ENCODE data around the gene SUSD4.

The SUSD4 gene

DNA sequence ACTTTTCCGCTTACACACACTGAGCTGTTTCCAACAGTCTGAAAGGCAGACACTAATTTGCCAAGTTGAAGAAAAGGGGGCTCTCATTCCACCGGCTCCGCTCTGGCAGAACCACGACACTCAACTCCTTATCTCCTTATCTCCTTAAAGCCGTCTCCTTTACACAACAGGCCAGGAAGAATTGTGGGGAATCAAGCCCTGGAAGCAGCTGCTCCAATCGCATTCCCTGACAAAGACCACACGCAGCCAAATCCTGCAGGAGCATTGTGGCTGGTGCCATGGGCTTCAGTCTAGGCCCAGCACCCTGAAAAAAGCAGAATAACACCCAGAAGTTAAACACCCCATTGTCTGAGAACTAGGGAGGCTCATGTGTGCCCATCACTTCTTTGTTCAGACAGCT, 24.1 kb downstream of the SUSD4 start:
- DNase-seq (ENCODE audit: low spot score): no peak
- no peak overlapping the region for H3K27ac ChIP-seq
- TF ChIP-seq, protein P1, sequence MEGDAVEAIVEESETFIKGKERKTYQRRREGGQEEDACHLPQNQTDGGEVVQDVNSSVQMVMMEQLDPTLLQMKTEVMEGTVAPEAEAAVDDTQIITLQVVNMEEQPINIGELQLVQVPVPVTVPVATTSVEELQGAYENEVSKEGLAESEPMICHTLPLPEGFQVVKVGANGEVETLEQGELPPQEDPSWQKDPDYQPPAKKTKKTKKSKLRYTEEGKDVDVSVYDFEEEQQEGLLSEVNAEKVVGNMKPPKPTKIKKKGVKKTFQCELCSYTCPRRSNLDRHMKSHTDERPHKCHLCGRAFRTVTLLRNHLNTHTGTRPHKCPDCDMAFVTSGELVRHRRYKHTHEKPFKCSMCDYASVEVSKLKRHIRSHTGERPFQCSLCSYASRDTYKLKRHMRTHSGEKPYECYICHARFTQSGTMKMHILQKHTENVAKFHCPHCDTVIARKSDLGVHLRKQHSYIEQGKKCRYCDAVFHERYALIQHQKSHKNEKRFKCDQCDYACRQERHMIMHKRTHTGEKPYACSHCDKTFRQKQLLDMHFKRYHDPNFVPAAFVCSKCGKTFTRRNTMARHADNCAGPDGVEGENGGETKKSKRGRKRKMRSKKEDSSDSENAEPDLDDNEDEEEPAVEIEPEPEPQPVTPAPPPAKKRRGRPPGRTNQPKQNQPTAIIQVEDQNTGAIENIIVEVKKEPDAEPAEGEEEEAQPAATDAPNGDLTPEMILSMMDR (IDR thresholded peaks at IDR 0.05): no peak
- H3K4me3 ChIP-seq: no peak overlapping the region

DNA sequence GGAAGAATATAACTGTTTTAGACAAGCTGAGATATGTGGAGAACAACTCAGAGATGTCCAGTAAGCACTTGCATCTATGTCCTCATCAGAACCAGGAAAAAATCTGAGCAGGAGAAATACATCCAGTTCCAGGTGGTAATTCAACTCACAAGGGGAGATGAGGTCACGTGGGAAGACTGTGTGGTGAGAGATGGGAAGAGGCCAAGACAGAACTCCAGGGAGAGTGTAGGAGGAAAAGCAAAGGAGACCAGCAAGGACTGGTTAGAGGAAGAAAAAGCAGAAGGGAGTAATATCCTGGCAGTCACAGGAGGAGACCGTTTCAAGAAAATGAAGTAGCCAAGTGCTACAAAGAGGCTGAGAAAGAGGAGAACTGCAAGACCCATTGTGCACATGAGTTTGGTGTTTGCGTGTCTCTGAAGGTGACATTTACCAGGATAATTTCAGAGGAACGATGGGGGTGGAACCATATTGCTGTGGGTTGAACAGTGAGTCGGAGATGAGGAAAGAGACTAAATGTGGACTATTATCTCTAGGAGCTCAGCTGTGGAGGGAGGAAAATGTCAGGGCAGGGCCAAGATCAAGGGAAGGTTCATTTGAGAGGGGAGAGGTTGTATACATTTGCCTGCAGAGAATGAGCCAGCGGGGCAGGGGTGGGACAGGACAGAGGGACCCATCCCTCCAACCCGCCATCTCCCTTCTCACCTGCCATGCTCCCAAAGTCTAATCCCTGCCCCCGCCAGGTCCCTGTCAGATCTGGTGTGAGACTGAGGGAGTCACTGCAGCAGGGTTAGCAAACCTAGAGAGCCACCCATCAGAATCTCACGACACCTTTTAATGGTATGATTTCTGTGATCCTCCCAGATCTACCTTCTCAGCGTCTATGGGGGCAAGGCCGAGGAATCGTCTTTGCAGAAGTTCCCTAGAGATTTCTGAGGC, 24.9 kb downstream of the SUSD4 start:
- Histone ChIP-seq H3K27ac (no peak overlapping the region), H3K4me3 (no peak overlapping the region)
- DNase-seq (ENCODE audit: low spot score): no peak
- TF ChIP-seq, protein P1 (IDR thresholded peaks at IDR 0.05): no peak

DNA sequence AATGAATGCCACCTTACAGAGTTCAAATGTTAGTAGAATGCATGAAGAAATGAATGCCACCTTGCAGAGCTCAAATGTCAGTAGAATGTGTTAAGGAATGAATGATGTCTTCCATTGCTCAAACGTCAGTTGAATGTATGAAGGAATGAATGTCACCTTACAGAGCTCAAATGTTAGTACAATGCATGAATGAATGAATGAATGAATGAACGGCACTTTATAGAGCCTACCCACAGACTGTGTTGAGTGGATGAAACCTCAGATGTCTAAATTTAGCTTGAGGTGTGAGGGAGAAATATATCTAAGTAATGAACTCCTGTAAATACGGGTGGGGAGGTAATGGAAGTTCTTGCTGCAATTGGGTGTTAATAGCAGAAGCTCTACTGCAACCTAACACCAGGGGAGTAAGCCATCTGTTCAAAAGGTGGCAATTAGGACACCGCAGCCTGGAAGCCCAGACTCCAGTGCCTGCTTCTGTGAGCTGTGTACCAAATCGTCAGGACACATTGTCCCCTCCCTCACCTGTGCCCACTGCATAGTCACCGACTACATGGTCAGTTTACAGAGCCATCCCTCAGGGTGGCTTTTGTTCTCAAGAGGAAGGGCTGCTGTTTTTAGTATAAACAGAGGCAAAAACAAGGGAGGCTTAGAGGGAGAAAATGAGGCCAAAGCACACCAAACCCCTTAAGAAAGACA, 26.7 kb downstream of the SUSD4 start:
- DNase-seq (ENCODE audit: low spot score): no peak
- no peak overlapping the region for H3K4me3 ChIP-seq
- TF ChIP-seq, protein P1 (IDR thresholded peaks at IDR 0.05): no peak
- no peak overlapping the region for H3K27ac ChIP-seq

DNA sequence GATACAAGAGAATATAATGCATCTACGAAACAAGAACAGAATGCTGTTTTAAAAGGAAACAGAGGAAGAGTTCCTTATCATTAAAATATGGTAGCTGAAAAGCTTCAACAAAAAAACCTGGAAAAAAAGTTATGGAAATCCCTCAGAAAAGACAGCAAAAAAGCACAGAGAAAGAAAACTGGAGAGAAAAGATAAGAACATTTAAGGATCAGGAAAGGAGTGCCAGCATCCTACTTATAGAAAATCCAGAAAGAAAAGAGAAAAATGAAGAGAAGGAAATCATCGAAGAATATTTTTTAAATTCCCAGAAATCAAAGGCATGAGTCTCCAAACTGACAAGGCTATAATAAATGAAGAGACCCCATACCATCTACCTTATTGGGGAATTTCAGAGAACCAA, 29.8 kb downstream of the SUSD4 start:
- Histone ChIP-seq H3K4me3 (no peak overlapping the region), H3K27ac (no peak overlapping the region)
- no peak for DNase-seq (ENCODE audit: low spot score)
- TF ChIP-seq, protein P1 (IDR thresholded peaks at IDR 0.05): no peak

DNA sequence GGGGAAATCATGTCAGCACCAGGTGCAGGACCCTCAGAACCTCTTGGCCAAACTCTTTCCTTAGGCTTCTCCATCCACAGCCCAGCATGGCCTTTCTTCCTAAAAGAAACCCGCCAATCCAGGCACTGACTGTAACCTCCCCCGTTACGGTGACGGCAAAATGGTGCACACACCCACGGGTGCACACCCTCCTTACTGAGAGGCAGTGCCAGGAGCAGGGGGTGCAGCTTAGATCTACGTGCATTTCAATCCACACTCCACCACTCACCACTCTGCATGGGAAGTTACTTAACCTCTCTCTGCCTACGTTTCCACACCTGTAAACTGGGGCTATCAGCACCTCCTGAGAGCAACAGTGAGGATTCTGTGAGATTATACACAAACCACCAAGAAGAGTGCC, 31.0 kb downstream of the SUSD4 start:
- TF ChIP-seq, protein P1 (IDR thresholded peaks at IDR 0.05): no peak
- H3K27ac ChIP-seq: no peak overlapping the region
- no peak overlapping the region for H3K4me3 ChIP-seq
- DNase-seq (ENCODE audit: low spot score): no peak

DNA sequence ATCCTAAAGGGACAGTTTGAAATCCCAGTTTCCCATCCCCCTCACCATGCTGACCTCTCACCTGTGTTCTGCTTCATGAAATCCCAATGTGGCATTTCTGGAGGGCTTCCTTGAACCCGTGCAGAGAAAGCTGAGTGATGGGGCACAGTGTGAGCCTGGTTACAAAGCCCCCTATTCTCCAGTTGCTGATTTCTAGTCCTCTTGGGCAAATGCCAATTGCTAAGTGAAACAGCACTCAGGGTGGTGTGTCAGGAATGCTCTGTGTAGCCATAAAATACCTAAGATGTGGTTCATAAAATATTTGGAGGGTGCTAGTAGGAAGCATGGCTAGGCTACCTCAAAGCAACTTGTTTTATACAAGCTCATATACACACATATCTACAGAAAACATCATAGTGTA, 32.0 kb downstream of the SUSD4 start:
- Histone ChIP-seq H3K27ac (no peak overlapping the region), H3K4me3 (no peak overlapping the region)
- TF ChIP-seq, protein P1 (IDR thresholded peaks at IDR 0.05): no peak
- no peak for DNase-seq (ENCODE audit: low spot score)

Data from coronary artery (tissue), 2 donors.